ENCODE results near the gene CNP. TPM values are rescaled to one million over a fixed set of nuclear protein-coding genes. Genes with fewer than 3 reads are reported as not detected.
"Not testable (repeated sequence)": the region's sequence is repeated elsewhere in the genome, so short reads cannot be mapped to it uniquely, and the experiment has no call there.

The CNP gene
- total RNA-seq, 2 donors from 2014 or later, result 32.4 to 56.3 TPM

- no peak overlapping the region for H3K4me3 ChIP-seq
- no peaks in the 10 kb centered on the region for H3K27me3 ChIP-seq (replicated peaks; ENCODE audit: insufficient read depth)
- H3K4me1 ChIP-seq (ENCODE audit: control insufficient read depth in 1 of 2, low read depth in 2 of 2), result peaks cover 0 to 1% of the 10 kb centered on the region in 2 donors
- TF ChIP-seq CTCF (IDR thresholded peaks at IDR 0.05), result no peak
- no peak overlapping the region for H3K27ac ChIP-seq
- DNase-seq (ENCODE audit: low spot score) (no peak), ATAC-seq (ENCODE audit: insufficient number of reproducible peaks, low FRiP score, low read depth) (no peak)
- H3K9me3 ChIP-seq, result no peaks in the 10 kb centered on the region
- H3K36me3 ChIP-seq, result peaks cover 47% of the 10 kb centered on the region
These were observed 35.1 kb downstream of the CNP start for GRCh38 chr17:42001729-42002128.

- no peak for TF ChIP-seq CTCF (IDR thresholded peaks at IDR 0.05)
- peaks cover 0 to 7% of the 10 kb centered on the region in 2 donors for H3K4me1 ChIP-seq (ENCODE audit: control insufficient read depth in 1 of 2, low read depth in 2 of 2)
- peaks cover 41% of the 10 kb centered on the region for H3K36me3 ChIP-seq
- H3K4me3 ChIP-seq, result no peak overlapping the region
- ATAC-seq (ENCODE audit: insufficient number of reproducible peaks, low FRiP score, low read depth) (no peak), DNase-seq (ENCODE audit: low spot score) (no peak)
- H3K27ac ChIP-seq, result no peak overlapping the region
- no peaks in the 10 kb centered on the region for H3K27me3 ChIP-seq (replicated peaks; ENCODE audit: insufficient read depth)
- H3K9me3 ChIP-seq, result no peaks in the 10 kb centered on the region
These were observed 35.7 kb downstream of the CNP start for GRCh38 chr17:42002175-42002791.

- DNase-seq (ENCODE audit: low spot score), result no peak
- Histone ChIP-seq H3K9me3 (no peaks in the 10 kb centered on the region), H3K4me1 (ENCODE audit: control insufficient read depth in 1 of 2, low read depth in 2 of 2) (peaks cover 3 to 10% of the 10 kb centered on the region in 2 donors), H3K27me3 (replicated peaks; ENCODE audit: insufficient read depth) (no peaks in the 10 kb centered on the region), H3K27ac (no peak overlapping the region), H3K4me3 (no peak overlapping the region), H3K36me3 (peaks cover 36% of the 10 kb centered on the region)
- TF ChIP-seq CTCF (IDR thresholded peaks at IDR 0.05), result no peak
- no peak for ATAC-seq (ENCODE audit: insufficient number of reproducible peaks, low FRiP score, low read depth)
These were observed 36.3 kb downstream of the CNP start for GRCh38 chr17:42002792-42003301.

DNA sequence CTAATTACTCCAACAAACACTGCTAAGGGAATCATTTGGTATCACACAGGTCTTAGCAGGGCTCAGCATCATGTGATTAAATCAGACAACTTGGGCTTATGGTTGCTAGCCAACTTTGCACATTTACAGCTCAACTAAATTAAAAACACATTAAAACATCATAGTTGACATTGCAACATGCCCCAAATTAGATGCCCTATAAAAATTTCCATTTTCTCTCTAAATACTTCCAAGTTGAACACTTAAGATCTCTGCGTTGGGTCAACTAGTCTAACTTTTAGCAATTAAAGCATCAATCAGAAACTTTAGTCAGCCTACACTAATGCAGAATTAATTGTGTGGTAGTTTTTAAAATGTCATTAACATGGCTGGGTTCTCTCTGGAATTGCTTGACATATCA is 38.6 kb downstream of the CNP start:
- Histone ChIP-seq H3K4me3 (no peak overlapping the region), H3K4me1 (ENCODE audit: control insufficient read depth in 1 of 2, low read depth in 2 of 2) (peaks cover 3 to 24% of the 10 kb centered on the region in 2 donors), H3K9me3 (no peaks in the 10 kb centered on the region), H3K27ac (no peak overlapping the region), H3K36me3 (peaks cover 22% of the 10 kb centered on the region), H3K27me3 (replicated peaks; ENCODE audit: insufficient read depth) (no peaks in the 10 kb centered on the region)
- no peak for DNase-seq (ENCODE audit: low spot score)
- TF ChIP-seq CTCF (IDR thresholded peaks at IDR 0.05), result no peak
- ATAC-seq (ENCODE audit: insufficient number of reproducible peaks, low FRiP score, low read depth), result no peak

DNA sequence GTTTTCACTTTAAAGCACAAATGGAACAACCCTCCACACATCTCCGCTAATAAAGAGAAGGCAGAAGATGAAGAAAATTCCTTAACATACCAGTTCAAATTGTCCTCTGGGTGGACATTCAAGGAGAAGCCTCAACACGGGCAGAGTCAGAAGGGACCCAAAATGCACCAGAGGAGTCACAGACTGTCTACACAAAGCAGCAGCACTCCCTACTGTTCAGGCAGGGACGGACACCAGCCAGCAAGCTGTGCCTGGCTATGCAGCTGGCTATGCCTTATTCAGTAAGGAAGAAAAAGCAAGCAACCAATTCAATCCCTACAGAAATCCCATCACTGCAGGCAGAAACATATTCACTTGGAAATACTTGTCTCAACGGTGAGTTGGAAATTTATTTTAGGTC is 42.6 kb downstream of the CNP start:
- Histone ChIP-seq H3K4me1 (ENCODE audit: control insufficient read depth in 1 of 2, low read depth in 2 of 2) (peaks cover 12 to 61% of the 10 kb centered on the region in 2 donors), H3K9me3 (no peaks in the 10 kb centered on the region), H3K27me3 (replicated peaks; ENCODE audit: insufficient read depth) (no peaks in the 10 kb centered on the region), H3K4me3 (no peak overlapping the region), H3K27ac (no peak overlapping the region), H3K36me3 (peaks cover 8% of the 10 kb centered on the region)
- DNase-seq (ENCODE audit: low spot score) (no peak), ATAC-seq (ENCODE audit: insufficient number of reproducible peaks, low FRiP score, low read depth) (no peak)
- no peak for TF ChIP-seq CTCF (IDR thresholded peaks at IDR 0.05)

GRCh38 chr17:42010266-42010680 is 43.7 kb downstream of the CNP start:
- not testable (repeated sequence) for H3K27ac ChIP-seq

More at GRCh38 chr17:42010266-42010680, 43.7 kb downstream of the CNP start:
- H3K9me3 ChIP-seq; H3K36me3 ChIP-seq; DNase-seq (ENCODE audit: low spot score); H3K27me3 ChIP-seq (replicated peaks; ENCODE audit: insufficient read depth); ATAC-seq (ENCODE audit: insufficient number of reproducible peaks, low FRiP score, low read depth); H3K4me3 ChIP-seq: not testable (repeated sequence)
- peaks cover 23 to 72% of the 10 kb centered on the region in 2 donors for H3K4me1 ChIP-seq (ENCODE audit: control insufficient read depth in 1 of 2, low read depth in 2 of 2)
